ENCODE measurements around the gene RAPGEF5. TPM values are rescaled to one million over a fixed set of nuclear protein-coding genes. Genes with fewer than 3 reads are reported as not detected.
A peak's percentile ranks its signal among the peaks of the same experiment; 100 is the strongest.

The RAPGEF5 gene
- total and polyA plus RNA-seq, 8 donors: 1.5 to 190 (median 12.7) TPM

DNA sequence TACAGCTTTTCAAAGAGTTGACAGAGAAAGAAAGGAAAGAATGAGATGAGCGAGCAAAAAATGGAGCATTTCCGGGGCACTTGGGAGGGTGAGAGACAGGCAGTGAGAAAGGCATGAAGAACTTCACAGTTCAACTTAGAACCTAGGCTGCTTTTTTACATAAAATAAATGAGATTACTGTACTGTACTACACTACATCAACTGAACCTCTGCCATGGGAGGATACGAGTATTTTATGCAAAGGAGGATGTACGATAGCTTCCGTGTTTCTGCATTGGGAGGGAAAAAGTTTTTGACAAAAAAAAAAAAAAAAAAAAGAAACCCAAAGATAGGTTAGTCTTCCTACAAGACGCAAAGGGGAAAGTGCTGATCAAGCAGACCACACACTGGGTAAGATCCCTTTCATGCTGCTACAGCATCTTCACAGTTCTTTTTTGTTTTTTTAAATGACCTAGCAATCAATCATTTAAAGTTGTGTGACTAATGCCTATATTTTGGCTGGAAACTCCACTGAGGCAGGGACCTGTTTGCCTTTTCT lies 88.0 kb downstream of the RAPGEF5 start:
- WGBS, 5 donors: 69 to 85% (median 84%) methylated on average over 6 of the region's 6 CpGs

DNA sequence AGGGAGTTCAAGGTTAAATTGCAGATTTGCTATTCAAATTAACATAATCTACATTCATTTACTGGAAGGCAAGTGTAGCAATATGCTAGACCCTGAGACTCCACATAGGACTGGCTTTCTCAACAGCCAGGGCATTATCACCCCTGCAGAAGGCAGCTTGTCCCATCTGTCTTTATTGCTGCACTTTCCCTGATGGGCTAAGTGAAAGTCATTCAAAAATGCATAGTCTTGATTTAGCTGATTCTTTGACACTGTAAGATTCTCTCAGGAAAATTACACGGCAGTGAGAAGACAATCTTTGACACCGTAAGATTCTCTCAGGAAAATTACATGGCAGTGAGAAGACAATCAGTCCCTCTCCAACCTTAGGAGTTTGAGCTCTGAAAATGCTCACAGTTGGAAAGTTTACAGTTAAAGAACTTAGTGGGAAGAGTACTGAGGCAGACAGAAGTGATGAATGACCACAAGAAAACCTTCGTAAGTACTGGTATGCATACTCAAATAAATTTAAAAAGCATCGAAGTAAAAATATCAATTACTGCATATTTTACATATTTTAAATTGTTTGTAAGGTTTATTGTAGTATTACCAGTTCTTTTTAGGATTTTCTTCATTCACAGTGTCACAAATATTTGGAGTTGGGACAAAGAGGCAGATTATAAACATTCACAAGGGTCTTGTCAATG lies 88.9 kb downstream of the RAPGEF5 start:
- intact Hi-C loops (cut with DNase I; ENCODE audit: low total_unique reads): no loop called here
- Histone ChIP-seq H3K4me1 (no peaks in the 10 kb centered on the region), H3K9me3 (no peaks in the 10 kb centered on the region), H3K4me3 (no peak overlapping the region), H3K36me3 (no peaks in the 10 kb centered on the region), H3K27ac (no peak overlapping the region), H3K27me3 (no peaks in the 10 kb centered on the region)
- TF ChIP-seq POLR2A (IDR thresholded peaks at IDR 0.05) (no peak), CTCF (IDR thresholded peaks at IDR 0.05) (no peak), POLR2AphosphoS5 (IDR thresholded peaks at IDR 0.05) (no peak), EP300 (IDR thresholded peaks at IDR 0.05) (no peak)
- WGBS, 5 donors: 60 to 83% (median 70%) methylated on average over 4 of the region's 4 CpGs
- DNase-seq: no peak

More for the DNA sequence above, 88.0 kb downstream of the RAPGEF5 start:
- Histone ChIP-seq H3K4me3 (no peak overlapping the region), H3K27ac (no peak overlapping the region), H3K4me1 (no peaks in the 10 kb centered on the region), H3K9me3 (no peaks in the 10 kb centered on the region), H3K27me3 (no peaks in the 10 kb centered on the region), H3K36me3 (no peaks in the 10 kb centered on the region)
- no peak for DNase-seq
- intact Hi-C loops (cut with DNase I; ENCODE audit: low total_unique reads): no loop called here
- TF ChIP-seq CTCF (IDR thresholded peaks at IDR 0.05): no peak
- TF ChIP-seq POLR2AphosphoS5 (IDR thresholded peaks at IDR 0.05): no peak
- no peak for TF ChIP-seq POLR2A (IDR thresholded peaks at IDR 0.05)
- no peak for TF ChIP-seq EP300 (IDR thresholded peaks at IDR 0.05)

- Histone ChIP-seq H3K4me3 (no peak overlapping the region), H3K9me3 (no peaks in the 10 kb centered on the region), H3K4me1 (no peaks in the 10 kb centered on the region), H3K27me3 (no peaks in the 10 kb centered on the region), H3K36me3 (no peaks in the 10 kb centered on the region), H3K27ac (no peak overlapping the region)
- no peak for TF ChIP-seq EP300 (IDR thresholded peaks at IDR 0.05)
- 93 to 98% (median 95%) methylated on average over 4 of the region's 4 CpGs for WGBS, 5 donors
- no peak for DNase-seq
- intact Hi-C loops (cut with DNase I; ENCODE audit: low total_unique reads): no loop called here
Measured at GRCh38 chr7:22262538-22262937, 94.4 kb downstream of the RAPGEF5 start.

- H3K4me1 ChIP-seq: peaks cover 6 to 16% (median 11%) of the 10 kb centered on the region in 4 donors
- TF ChIP-seq EP300 (IDR thresholded peaks at IDR 0.05): no peak
- no peak for TF ChIP-seq CTCF (IDR thresholded peaks at IDR 0.05)
- no peak for TF ChIP-seq POLR2A (IDR thresholded peaks at IDR 0.05)
- no peak for TF ChIP-seq POLR2AphosphoS5 (IDR thresholded peaks at IDR 0.05)
- peak overlapping the region in 3 of 5 donors; percentile 30 to 56 (median 54) for H3K27ac ChIP-seq
- 50 to 72% (median 68%) methylated on average over 2 of the region's 2 CpGs for WGBS, 5 donors
- H3K36me3 ChIP-seq: no peaks in the 10 kb centered on the region
- no peak for DNase-seq
- H3K27me3 ChIP-seq: no peaks in the 10 kb centered on the region
- no peaks in the 10 kb centered on the region for H3K9me3 ChIP-seq
- H3K4me3 ChIP-seq: no peak overlapping the region
- intact Hi-C loops (cut with DNase I; ENCODE audit: low total_unique reads): no loop called here
Measured at GRCh38 chr7:22256541-22257096, 100.3 kb downstream of the RAPGEF5 start.

DNA sequence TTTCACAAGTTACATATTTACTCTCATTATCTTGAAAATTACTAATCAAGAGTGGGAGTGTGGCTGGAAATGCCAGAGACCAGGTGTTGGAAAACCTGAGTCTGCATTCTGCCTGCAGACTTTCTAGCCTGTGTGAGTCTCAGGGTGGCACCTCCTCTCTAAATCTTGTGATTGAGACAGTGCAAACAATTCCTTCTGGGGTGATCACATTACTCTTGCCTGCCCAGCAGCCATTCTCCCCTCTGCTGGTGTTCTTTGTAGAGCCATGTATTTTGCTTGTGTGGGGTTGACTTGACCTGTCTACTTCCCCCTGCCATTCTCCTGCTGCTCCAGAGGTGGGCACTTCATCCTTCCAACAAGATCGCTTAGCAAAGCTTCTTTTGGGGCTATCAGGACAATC lies 101.1 kb downstream of the RAPGEF5 start:
- DNase-seq: peak; percentile 62 to 82
- H3K9me3 ChIP-seq: no peaks in the 10 kb centered on the region
- intact Hi-C loops (cut with DNase I; ENCODE audit: low total_unique reads): no loop called here
- H3K4me3 ChIP-seq: no peak overlapping the region
- no peaks in the 10 kb centered on the region for H3K36me3 ChIP-seq
- H3K27ac ChIP-seq: peak overlapping the region; percentile 30 to 70 (median 56)
- H3K27me3 ChIP-seq: no peaks in the 10 kb centered on the region
- peaks cover 6 to 16% (median 11%) of the 10 kb centered on the region in 4 donors for H3K4me1 ChIP-seq
- WGBS, 5 donors: 28 to 60% (median 57%) methylated on average over 1 of the region's 1 CpG
- no peak for TF ChIP-seq POLR2A (IDR thresholded peaks at IDR 0.05)
- TF ChIP-seq EP300 (IDR thresholded peaks at IDR 0.05): no peak
- no peak for TF ChIP-seq CTCF (IDR thresholded peaks at IDR 0.05)
- TF ChIP-seq POLR2AphosphoS5 (IDR thresholded peaks at IDR 0.05): peak in 2 of 3 donors; percentile 29 to 69

Measured in stomach (tissue), 9 donors.